22Rv1 (cell line): ENCODE measurements around the gene ESR2.

ENCODE experiments used
- H3K27ac ChIP-seq: fragments of 450-650 bp; 2 replicates; pipeline ENCODE4 v1.5.1; 2017
- ZFX ChIP-seq: fragments of 450-650 bp; IDR thresholded peaks from 2 replicates; pipeline ENCODE4 v1.6.1; 2017; ENCODE audit warnings: antibody characterized with exemption, borderline replicate concordance
- TF ChIP-seq, protein P1 (sequence below): fragments of 450-650 bp; IDR thresholded peaks from 2 replicates; pipeline ENCODE4 v1.5.1; 2017; ENCODE audit warnings: mild to moderate bottlenecking

The ESR2 gene

DNA sequence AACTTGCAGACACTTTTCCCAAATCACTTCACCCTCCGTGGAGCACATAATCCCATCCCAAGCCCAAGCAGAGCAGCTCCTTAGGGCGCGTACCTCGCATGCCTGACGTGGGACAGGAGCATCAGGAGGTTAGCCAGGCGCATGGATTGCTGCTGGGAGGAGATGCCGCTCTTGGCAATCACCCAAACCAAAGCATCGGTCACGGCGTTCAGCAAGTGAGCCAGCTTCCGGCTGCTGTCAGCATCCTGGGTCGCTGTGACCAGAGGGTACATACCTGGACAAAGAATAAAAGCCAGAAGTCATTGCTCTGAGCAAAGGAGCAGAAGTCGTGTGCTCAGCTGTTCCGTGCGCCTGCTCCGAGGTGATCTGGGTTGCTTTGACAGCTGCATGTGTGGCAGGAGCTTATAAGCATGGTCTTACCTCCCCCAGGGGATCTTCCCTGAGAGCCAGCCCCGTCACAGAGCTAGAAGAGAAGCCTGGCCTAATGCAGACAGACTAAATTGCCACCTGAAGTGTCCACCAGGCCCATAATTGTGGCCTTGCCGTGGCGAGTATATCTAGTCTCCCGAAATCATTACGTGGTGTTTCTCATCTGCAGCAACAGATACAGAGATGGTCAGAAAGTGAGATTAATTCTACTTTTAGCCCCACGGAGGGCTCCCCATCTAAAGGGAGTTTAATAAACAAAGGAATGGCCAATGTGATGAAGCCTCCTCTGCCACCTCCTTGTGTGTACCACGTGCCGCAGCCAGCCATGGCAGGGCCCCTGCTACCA, 59.1 kb downstream of the ESR2 start:
- no peak overlapping the region for H3K27ac ChIP-seq
- no peak for TF ChIP-seq ZFX
- TF ChIP-seq, protein P1, sequence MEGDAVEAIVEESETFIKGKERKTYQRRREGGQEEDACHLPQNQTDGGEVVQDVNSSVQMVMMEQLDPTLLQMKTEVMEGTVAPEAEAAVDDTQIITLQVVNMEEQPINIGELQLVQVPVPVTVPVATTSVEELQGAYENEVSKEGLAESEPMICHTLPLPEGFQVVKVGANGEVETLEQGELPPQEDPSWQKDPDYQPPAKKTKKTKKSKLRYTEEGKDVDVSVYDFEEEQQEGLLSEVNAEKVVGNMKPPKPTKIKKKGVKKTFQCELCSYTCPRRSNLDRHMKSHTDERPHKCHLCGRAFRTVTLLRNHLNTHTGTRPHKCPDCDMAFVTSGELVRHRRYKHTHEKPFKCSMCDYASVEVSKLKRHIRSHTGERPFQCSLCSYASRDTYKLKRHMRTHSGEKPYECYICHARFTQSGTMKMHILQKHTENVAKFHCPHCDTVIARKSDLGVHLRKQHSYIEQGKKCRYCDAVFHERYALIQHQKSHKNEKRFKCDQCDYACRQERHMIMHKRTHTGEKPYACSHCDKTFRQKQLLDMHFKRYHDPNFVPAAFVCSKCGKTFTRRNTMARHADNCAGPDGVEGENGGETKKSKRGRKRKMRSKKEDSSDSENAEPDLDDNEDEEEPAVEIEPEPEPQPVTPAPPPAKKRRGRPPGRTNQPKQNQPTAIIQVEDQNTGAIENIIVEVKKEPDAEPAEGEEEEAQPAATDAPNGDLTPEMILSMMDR, result no peak

- no peak overlapping the region for H3K27ac ChIP-seq
- TF ChIP-seq, protein P1, result no peak
Observed at GRCh38 chr14:64233531-64234190, 60.5 kb downstream of the ESR2 start.

DNA sequence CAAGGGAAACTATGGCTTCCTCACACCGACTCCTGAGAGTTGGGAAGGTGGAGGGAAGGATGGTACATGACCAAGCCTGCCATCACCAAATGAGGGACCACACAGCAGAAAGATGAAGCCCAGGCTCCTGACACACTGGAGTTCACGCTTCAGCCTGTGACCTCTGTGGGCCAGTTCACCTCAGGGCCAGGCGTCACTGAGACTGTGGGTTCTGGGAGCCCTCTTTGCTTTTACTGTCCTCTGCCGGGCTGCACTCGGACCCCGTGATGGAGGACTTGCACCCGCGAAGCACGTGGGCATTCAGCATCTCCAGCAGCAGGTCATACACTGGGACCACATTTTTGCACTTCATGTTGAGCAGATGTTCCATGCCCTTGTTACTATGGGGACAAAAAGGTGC, 61.2 kb downstream of the ESR2 start:
- TF ChIP-seq, protein P1, result no peak
- TF ChIP-seq ZFX, result no peak
- H3K27ac ChIP-seq, result no peak overlapping the region

- no peak overlapping the region for H3K27ac ChIP-seq
- TF ChIP-seq, protein P1, result no peak
- no peak for TF ChIP-seq ZFX
Observed at GRCh38 chr14:64232095-64232838, 61.9 kb downstream of the ESR2 start.

- no peak overlapping the region for H3K27ac ChIP-seq
- no peak for TF ChIP-seq ZFX
- TF ChIP-seq, protein P1, result no peak
Observed at GRCh38 chr14:64229489-64229888, 64.7 kb downstream of the ESR2 start.

GRCh38 chr14:64227856-64228255, 66.3 kb downstream of the ESR2 start:
- no peak overlapping the region for H3K27ac ChIP-seq
- TF ChIP-seq, protein P1, result no peak
- no peak for TF ChIP-seq ZFX

- no peak overlapping the region for H3K27ac ChIP-seq
- no peak for TF ChIP-seq ZFX
- TF ChIP-seq, protein P1, result no peak
Observed at GRCh38 chr14:64225151-64225757, 68.9 kb downstream of the ESR2 start.
